ENCODE results near the gene CFAP107.
"Not testable (repeated sequence)": the region's sequence is repeated elsewhere in the genome, so short reads cannot be mapped to it uniquely, and the experiment has no call there.

The CFAP107 gene

GRCh38 chr1:12745992-12746323, at the start of gene CFAP107:
Gene CFAP107 (plus strand): TSS chr1:12746200. CDS start chr1:12746431, 231 bp downstream.
- DNase-seq, result no peak

- no peak for DNase-seq
Measured at GRCh38 chr1:12696658-12697057, 49.3 kb upstream of the CFAP107 start.

- no peak for DNase-seq
Measured at GRCh38 chr1:12697397-12697796, 48.6 kb upstream of the CFAP107 start.

GRCh38 chr1:12703821-12704451, 42.1 kb upstream of the CFAP107 start:
- DNase-seq, result no peak

GRCh38 chr1:12706061-12706460, 39.9 kb upstream of the CFAP107 start:
- DNase-seq, result no peak

- DNase-seq, result no peak
Measured at GRCh38 chr1:12708396-12709090, 37.5 kb upstream of the CFAP107 start.

- DNase-seq, result no peak
Measured at GRCh38 chr1:12709091-12709491, 36.9 kb upstream of the CFAP107 start.

- no peak for DNase-seq
Measured at GRCh38 chr1:12709696-12710095, 36.3 kb upstream of the CFAP107 start.

- DNase-seq, result no peak
Measured at GRCh38 chr1:12711536-12711935, 34.5 kb upstream of the CFAP107 start.

GRCh38 chr1:12712076-12712475, 33.9 kb upstream of the CFAP107 start:
- DNase-seq, result no peak

GRCh38 chr1:12712929-12713328, 33.1 kb upstream of the CFAP107 start:
- DNase-seq, result no peak

GRCh38 chr1:12713651-12714050, 32.3 kb upstream of the CFAP107 start:
- not testable (repeated sequence) for DNase-seq

- no peak for DNase-seq
Measured at GRCh38 chr1:12714710-12715475, 31.1 kb upstream of the CFAP107 start.

GRCh38 chr1:12715896-12716437, 30.0 kb upstream of the CFAP107 start, which contains the start of gene AADACL3:
Gene AADACL3 (plus strand): TSS chr1:12716110. CDS start chr1:12716177, 67 bp downstream.
- DNase-seq, result no peak

GRCh38 chr1:12717301-12717838, 28.6 kb upstream of the CFAP107 start:
- DNase-seq, result no peak

- no peak for DNase-seq
Measured at GRCh38 chr1:12722626-12723025, 23.4 kb upstream of the CFAP107 start.

- DNase-seq, result no peak
Measured at GRCh38 chr1:12728391-12728790, 17.6 kb upstream of the CFAP107 start.

GRCh38 chr1:12730156-12730555, 15.8 kb upstream of the CFAP107 start:
- DNase-seq, result no peak

- not testable (repeated sequence) for DNase-seq
Measured at GRCh38 chr1:12731084-12731483, 14.9 kb upstream of the CFAP107 start.

- DNase-seq, result no peak
Measured at GRCh38 chr1:12734651-12735050, 11.3 kb upstream of the CFAP107 start.

- no peak for DNase-seq
Measured at GRCh38 chr1:12738934-12739333, 7.1 kb upstream of the CFAP107 start.

GRCh38 chr1:12739613-12740012, 6.4 kb upstream of the CFAP107 start:
- no peak for DNase-seq

- DNase-seq, result no peak
Measured at GRCh38 chr1:12741946-12742345, 4.1 kb upstream of the CFAP107 start.

All from stimulated activated CD4-positive, alpha-beta T cell treated with anti-CD3 and anti-CD28 coated beads, Interleukin-2, amount 100 ng/mL, for 24 hours (primary cell).